PC-9 (cell line): ENCODE measurements around the gene ZNF3. TPM values are rescaled to one million over a fixed set of nuclear protein-coding genes. Genes with fewer than 3 reads are reported as not detected.
"Not testable (repeated sequence)": the region's sequence is repeated elsewhere in the genome, so short reads cannot be mapped to it uniquely, and the experiment has no call there.

Source experiments
- Bru-seq: library from RNA; stranded (reverse); fragments of 400-500 nt; gene quantifications from one replicate; lab custom pipeline; 2021; lab: Mats Ljungman, UMichigan
- BruChase-seq, 2 experiments: library from RNA; stranded (reverse); fragments of 400-500 nt; gene quantifications; one replicate each; lab custom pipeline; 2021; lab: Mats Ljungman, UMichigan
- BruUV-seq: library from RNA; stranded (reverse); fragments of 400-500 nt; replicated peaks from 2 replicates; lab custom pipeline; 2021; lab: Mats Ljungman, UMichigan
- CTCF ChIA-PET: fragments of 300-600 bp; sonication (Branson Sonifier 250); formaldehyde crosslinking; loops from one replicate; lab custom pipeline; 2022; ENCODE audit warnings: antibody characterized with exemption; lab: Charles Lee
- POLR2A ChIA-PET: fragments of 300-600 bp; sonication (Branson Sonifier 250); formaldehyde crosslinking; loops from one replicate; lab custom pipeline; 2022; ENCODE audit warnings: antibody characterized with exemption; ENCODE audit not compliant: unreplicated experiment; lab: Charles Lee
- DNase-seq, 2 experiments: peaks; one replicate each; pipeline versions ENCODE4 v3.0.0 to v3.0.0-alpha.2; 2015 to 2022; ENCODE audit warnings: mixed read lengths in 1 of 2
- H2AFZ ChIP-seq: fragments of 200-600 bp; sonication (generic); 2 replicates; pipeline ENCODE4 v1.8.1; 2017; ENCODE audit warnings: antibody characterized with exemption
- H3F3A ChIP-seq: fragments of 200-600 bp; sonication (generic); 2 replicates; pipeline ENCODE4 v1.8.1; 2017; ENCODE audit warnings: antibody characterized with exemption, mild to moderate bottlenecking, low read depth; ENCODE audit not compliant: insufficient read depth
- H3K27ac ChIP-seq: fragments of 200-600 bp; sonication (generic); 2 replicates; pipeline ENCODE4 v1.6.1; 2016; ENCODE audit warnings: mixed run types
- H3K27me3 ChIP-seq: fragments of 200-600 bp; sonication (generic); 2 replicates; pipeline ENCODE4 v1.6.1; 2016; ENCODE audit warnings: low read depth, mixed run types; ENCODE audit not compliant: insufficient read depth
- H3K36me3 ChIP-seq: fragments of 200-600 bp; sonication (generic); 2 replicates; pipeline ENCODE4 v1.6.1; 2016; ENCODE audit warnings: low read depth, mixed run types
- H3K4me1 ChIP-seq: fragments of 200-600 bp; sonication (generic); replicated peaks from 2 replicates; pipeline ENCODE4 v1.6.1; 2016; ENCODE audit warnings: mixed run types; ENCODE audit not compliant: insufficient read depth
- H3K4me2 ChIP-seq: fragments of 200-600 bp; sonication (generic); 2 replicates; pipeline ENCODE4 v1.6.1; 2017; ENCODE audit warnings: mixed run types
- H3K4me3 ChIP-seq: fragments of 200-600 bp; sonication (generic); 2 replicates; pipeline ENCODE4 v1.6.1; 2016; ENCODE audit warnings: mixed run types
- H3K79me2 ChIP-seq: fragments of 200-600 bp; sonication (generic); 2 replicates; pipeline ENCODE4 v1.6.1; 2017; ENCODE audit warnings: low read depth, mixed run types
- H3K9me2 ChIP-seq: fragments of 200-600 bp; sonication (generic); 2 replicates; pipeline ENCODE4 v1.8.1; 2017; ENCODE audit warnings: mild to moderate bottlenecking; ENCODE audit not compliant: insufficient read depth
- H3K9me3 ChIP-seq: fragments of 200-600 bp; sonication (generic); 2 replicates; pipeline ENCODE4 v1.8.1; 2016; ENCODE audit warnings: low read depth; ENCODE audit not compliant: insufficient read depth
- H4K20me1 ChIP-seq: fragments of 200-600 bp; sonication (generic); 2 replicates; pipeline ENCODE4 v1.8.1; 2017; ENCODE audit not compliant: insufficient read depth
- CTCF ChIP-seq: fragments of 200-600 bp; sonication (generic); conservative IDR thresholded peaks from 2 replicates; pipeline ENCODE4 v1.6.1; 2017; ENCODE audit warnings: mixed run types, antibody characterized with exemption, mild to moderate bottlenecking, moderate library complexity
- EZH2 ChIP-seq: fragments of 200-600 bp; sonication (generic); IDR thresholded peaks from 2 replicates; pipeline ENCODE4 v1.8.0; 2017; ENCODE audit warnings: antibody characterized with exemption, low read depth
- intact Hi-C: fragments of 100-400 bp; cut with micrococcal nuclease; formaldehyde crosslinking; loops from one replicate; pipeline ENCODE4 v1.10.0; 2022; ENCODE audit not compliant: unreplicated experiment
- long read RNA-seq: library from polyadenylated mRNA; stranded (forward); transcript quantifications from one replicate; pipeline ENCODE4 v2.0.0, GENCODE V29; 2022
- total RNA-seq: library from RNA; stranded (reverse); gene quantifications from 2 replicates; pipeline ENCODE4 v1.2.3, GENCODE V29; 2021

ZNF3 gene
- total RNA-seq = 35.2 and 39.0 TPM in 2 replicates
- percentile 92 among the genes with signal in this experiment for Bru-seq, nascent RNA
- percentile 90 among the genes with signal in this experiment for BruChase-seq, experiment 1, labeled RNA remaining after a 2-hour chase
- percentile 91 among the genes with signal in this experiment for BruChase-seq, experiment 2, labeled RNA remaining after a 6-hour chase
- long read RNA-seq, transcript ZNF3-202 (6 exons, 2,799 nt) = major isoform, 7 of 27 reads
- long read RNA-seq, partial matches to known transcripts = 4 of 27 reads
- long read RNA-seq, other reads (novel, unspliced or antisense) = 14 of 27 reads

GRCh38 chr7:100081535-100082102 is at the start of gene ZNF3:
TSS of gene ZNF3 (minus strand) at chr7:100081723. CDS start at chr7:100077357, 4,366 bp downstream.
- H3K9me3 ChIP-seq = no peaks in the 10 kb centered on the region; the same call in 1 of the 2 replicates
- TF ChIP-seq EZH2 (no peak), CTCF (peak; percentile 92)
- peak within 1 kb of the TSS; percentile 93 for H3K4me3 ChIP-seq
- peaks cover 16% of the 10 kb centered on the region for H3K4me1 ChIP-seq
- no peaks in the 10 kb centered on the region for H3K27me3 ChIP-seq
- no TSS peak for BruUV-seq
- H3K27ac ChIP-seq = peak within 1 kb of the TSS; percentile 79
- peaks cover 17% of the 10 kb centered on the region for H3F3A ChIP-seq
- H2AFZ ChIP-seq = peak within 1 kb of the TSS; percentile 69
- peak; percentile 95 to 99 for DNase-seq
- CTCF ChIA-PET = interaction anchor here (1.1 kb wide), 1 partner anchor 51 kb away, joined by 7 read pairs; no protein-coding TSS in a partner anchor
- peak within 1 kb of the TSS; percentile 78 for H3K4me2 ChIP-seq
- POLR2A ChIA-PET = interaction anchor here (0.6 to 1.1 kb wide), 2 partner anchors 20 to 69 kb away, joined by 3 to 24 read pairs; partner anchors contain the start of gene AP4M1
- peaks cover 34% of the 10 kb centered on the region for H3K36me3 ChIP-seq
- H3K79me2 ChIP-seq = peaks cover 50% of the 10 kb centered on the region
- peaks cover 8% of the 10 kb centered on the region; the same call in 1 of the 2 replicates for H4K20me1 ChIP-seq
- intact Hi-C loops = loop anchor here (1.0 to 5.0 kb wide), 8 partner anchors 20 to 709 kb away; partner anchors contain the start of genes AP4M1, ARPC1B, MCM7 and MEPCE
- no peaks in the 10 kb centered on the region for H3K9me2 ChIP-seq

GRCh38 chr7:100130608-100131453 is 49.3 kb upstream of the ZNF3 start:
- Histone ChIP-seq H3K27ac (peak overlapping the region; percentile 46), H3K4me3 (no peak overlapping the region; the same call in 1 of the 2 replicates), H3K79me2 (peaks cover 6% of the 10 kb centered on the region; the same call in 1 of the 2 replicates), H3K36me3 (no peaks in the 10 kb centered on the region), H3K9me3 (no peaks in the 10 kb centered on the region), H3K4me2 (peak overlapping the region; percentile 57), H4K20me1 (no peaks in the 10 kb centered on the region), H3K9me2 (no peaks in the 10 kb centered on the region), H3K4me1 (peaks cover 12% of the 10 kb centered on the region; the same call in 1 of the 2 replicates), H3K27me3 (no peaks in the 10 kb centered on the region), H2AFZ (peak overlapping the region; percentile 71; the same call in 1 of the 2 replicates), H3F3A (peaks cover 30% of the 10 kb centered on the region)
- ChIA-PET CTCF (interaction anchor here (0.6 to 1.1 kb wide), 5 partner anchors 22 to 137 kb away, joined by 3 to 10 read pairs (median 4); partner anchors contain the start of gene AP4M1), POLR2A (interaction anchor here (0.5 to 0.8 kb wide), 4 partner anchors 19 to 325 kb away, joined by 3 to 10 read pairs (median 6); no protein-coding TSS in a partner anchor)
- BruUV-seq = no TSS peak
- intact Hi-C loops = loop anchor here (1.0 to 10.0 kb wide), 5 partner anchors 50 to 724 kb away; partner anchors contain the start of genes SLC12A9 and ZNF3
- DNase-seq = peak; percentile 39 to 86
- TF ChIP-seq EZH2 (no peak), CTCF (peak; percentile 89)

GRCh38 chr7:100130220-100130607 is 48.7 kb upstream of the ZNF3 start:
- CTCF ChIA-PET = interaction anchor here (0.6 to 1.1 kb wide), 3 partner anchors 28 to 136 kb away, joined by 3 to 4 read pairs (median 3); partner anchors contain the start of gene AP4M1
- 0 out of 2 replicates have a peak overlapping the region, but pooled peaks have one; percentile 71 for H2AFZ ChIP-seq
- not testable (repeated sequence) for H4K20me1 ChIP-seq, H3K9me3 ChIP-seq, H3K79me2 ChIP-seq, H3K27me3 ChIP-seq, H3K9me2 ChIP-seq, BruUV-seq, H3K36me3 ChIP-seq, H3K4me3 ChIP-seq
- peaks cover 34% of the 10 kb centered on the region for H3F3A ChIP-seq
- peak overlapping the region; percentile 57; the same call in 1 of the 2 replicates for H3K4me2 ChIP-seq
- DNase-seq = peak; percentile 42 to 94
- POLR2A ChIA-PET = interaction anchor here (0.6 to 0.8 kb wide), 3 partner anchors 29 to 326 kb away, joined by 4 to 10 read pairs (median 6); partner anchors contain the start of gene MCM7
- peaks cover 18% of the 10 kb centered on the region; the same call in 1 of the 2 replicates for H3K4me1 ChIP-seq
- peak overlapping the region; percentile 46 for H3K27ac ChIP-seq
- intact Hi-C loops = loop anchor here (5.0 to 10.0 kb wide), 2 partner anchors 222 to 725 kb away; partner anchors contain the start of gene SLC12A9
